NB4 (cell line): ENCODE measurements around the gene EDDM3A.

Source experiments
- DNase-seq: peaks from one replicate; pipeline ENCODE4 v3.0.0; 2010; ENCODE audit warnings: low read depth
- H3K4me3 ChIP-seq: one replicate; pipeline ENCODE4 v1.5.1; 2011; ENCODE audit warnings: mild to moderate bottlenecking, low read depth, low read length, moderate library complexity
- CTCF ChIP-seq: IDR thresholded peaks from one replicate; pipeline ENCODE4 v1.5.1; 2012; ENCODE audit warnings: low read depth, low read length
- MAX ChIP-seq: IDR thresholded peaks from 2 replicates; pipeline ENCODE4 v1.6.1; 2011; ENCODE audit warnings: low read depth, low read length
- MYC ChIP-seq: IDR thresholded peaks from 2 replicates; pipeline ENCODE4 v1.6.1; 2011; ENCODE audit warnings: low read depth, low read length
- POLR2A ChIP-seq: IDR thresholded peaks from 2 replicates; pipeline ENCODE4 v1.6.1; 2011; ENCODE audit warnings: mild to moderate bottlenecking; ENCODE audit not compliant: insufficient read length; ENCODE audit errors: extremely low read depth

EDDM3A gene

GRCh38 chr14:20742132-20742531, 3.6 kb upstream of the EDDM3A start:
- DNase-seq: no peak
- H3K4me3 ChIP-seq: no peak overlapping the region
- TF ChIP-seq CTCF: no peak
- no peak for TF ChIP-seq POLR2A
- no peak for TF ChIP-seq MAX
- TF ChIP-seq MYC: no peak

GRCh38 chr14:20743556-20743955, 2.1 kb upstream of the EDDM3A start:
- H3K4me3 ChIP-seq: no peak overlapping the region
- no peak for DNase-seq
- TF ChIP-seq MYC: no peak
- TF ChIP-seq POLR2A: no peak
- no peak for TF ChIP-seq CTCF
- no peak for TF ChIP-seq MAX

DNA sequence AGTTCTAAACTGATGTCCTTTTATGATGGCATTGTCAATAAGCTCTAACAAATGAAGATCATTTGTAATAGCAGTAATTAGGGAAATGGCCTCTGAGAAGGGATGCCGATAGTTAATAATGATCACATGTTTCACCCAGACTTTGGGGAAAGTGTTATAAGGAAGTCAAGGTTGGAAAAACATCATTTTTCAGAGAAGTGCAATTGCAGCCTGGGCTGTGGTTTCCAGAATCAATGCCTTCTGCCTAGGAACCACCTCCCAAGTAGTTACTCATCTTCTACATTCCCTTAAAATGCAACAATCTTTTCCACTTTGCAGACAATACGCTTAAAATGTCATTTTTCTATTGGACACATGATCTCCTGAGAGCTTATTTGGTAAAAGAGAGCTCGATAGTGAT, 879 bp downstream of the EDDM3A start:
- no peak for DNase-seq
- TF ChIP-seq MYC (no peak), CTCF (no peak), POLR2A (no peak), MAX (no peak)
- no peak overlapping the region for H3K4me3 ChIP-seq

GRCh38 chr14:20748439-20748838, 2.8 kb downstream of the EDDM3A start:
- TF ChIP-seq POLR2A (no peak), MAX (no peak), CTCF (no peak), MYC (no peak)
- H3K4me3 ChIP-seq: no peak overlapping the region
- DNase-seq: no peak

- no peak for DNase-seq
- H3K4me3 ChIP-seq: no peak overlapping the region
- no peak for TF ChIP-seq MAX
- no peak for TF ChIP-seq MYC
- no peak for TF ChIP-seq POLR2A
- TF ChIP-seq CTCF: no peak
These were observed 4.5 kb downstream of the EDDM3A start for GRCh38 chr14:20750194-20750593.
